NCI-H460 (cell line): ENCODE measurements around the gene EPM2A. TPM values are rescaled to one million over a fixed set of nuclear protein-coding genes. Genes with fewer than 3 reads are reported as not detected.
"Not testable (repeated sequence)": the region's sequence is repeated elsewhere in the genome, so short reads cannot be mapped to it uniquely, and the experiment has no call there.

Experiments used
- DNase-seq: peaks from one replicate; pipeline ENCODE4 v3.0.0-alpha.2; 2016; ENCODE audit warnings: low read depth; ENCODE audit errors: extremely low read depth
- polyA plus RNA-seq: library from polyadenylated mRNA; depleted of rRNA; stranded (reverse); fragments of >200 nt; gene quantifications from 2 replicates; pipeline ENCODE4 v1.2.3, GENCODE V29; 2014; cell fraction: nucleus; rRNA removed
- total RNA-seq: library from RNA; depleted of rRNA; stranded (reverse); fragments of >200 nt; shearing (Covaris generic); gene quantifications from 2 replicates; pipeline ENCODE4 v1.2.3, GENCODE V29; 2014; rRNA removed

EPM2A gene
- 3.1 and 5.7 TPM in 2 replicates for total RNA-seq
- polyA plus RNA-seq, result 3.2 and 10.0 TPM in 2 replicates

GRCh38 chr6:145735356-145736165 is at the start of gene EPM2A:
Gene EPM2A, minus strand, starts transcription at chr6:145735520. Its CDS starts 22 bp downstream, at chr6:145735498.
- peak; percentile 59 for DNase-seq

- no peak for DNase-seq
Observed at GRCh38 chr6:145784683-145785082, 49.4 kb upstream of the EPM2A start.

- DNase-seq, result no peak
Observed at GRCh38 chr6:145783796-145784195, 48.5 kb upstream of the EPM2A start.

GRCh38 chr6:145772846-145773245 is 37.5 kb upstream of the EPM2A start:
- no peak for DNase-seq

GRCh38 chr6:145765449-145765848 is 30.1 kb upstream of the EPM2A start:
- DNase-seq, result no peak

GRCh38 chr6:145763742-145764141 is 28.4 kb upstream of the EPM2A start:
- no peak for DNase-seq

GRCh38 chr6:145761584-145761983 is 26.3 kb upstream of the EPM2A start:
- DNase-seq, result no peak

GRCh38 chr6:145758113-145758512 is 22.8 kb upstream of the EPM2A start:
- DNase-seq, result no peak

GRCh38 chr6:145756170-145756662 is 20.9 kb upstream of the EPM2A start:
- no peak for DNase-seq

- DNase-seq, result no peak
Observed at GRCh38 chr6:145755682-145756081, 20.4 kb upstream of the EPM2A start.

- DNase-seq, result no peak
Observed at GRCh38 chr6:145752638-145753037, 17.3 kb upstream of the EPM2A start.

GRCh38 chr6:145749632-145750031 is 14.3 kb upstream of the EPM2A start:
- DNase-seq, result peak; percentile 63

GRCh38 chr6:145745861-145746260 is 10.5 kb upstream of the EPM2A start:
- no peak for DNase-seq

GRCh38 chr6:145744619-145745018 is 9.3 kb upstream of the EPM2A start:
- no peak for DNase-seq

GRCh38 chr6:145743332-145743731 is 8.0 kb upstream of the EPM2A start:
- no peak for DNase-seq

- DNase-seq, result not testable (repeated sequence)
Observed at GRCh38 chr6:145742472-145742871, 7.2 kb upstream of the EPM2A start.

GRCh38 chr6:145739685-145740084 is 4.4 kb upstream of the EPM2A start:
- not testable (repeated sequence) for DNase-seq

GRCh38 chr6:145738265-145738664 is 2.9 kb upstream of the EPM2A start:
- no peak for DNase-seq

GRCh38 chr6:145736661-145737144 is 1.4 kb upstream of the EPM2A start:
- DNase-seq, result no peak

GRCh38 chr6:145734486-145735355 is 599 bp downstream of the EPM2A start:
- peak; percentile 81 for DNase-seq

- DNase-seq, result no peak
Observed at GRCh38 chr6:145733810-145734209, 1.5 kb downstream of the EPM2A start.
